Endothelial cell of umbilical vein (primary cell): ENCODE results near the gene MAPK1IP1L. TPM values are rescaled to one million over a fixed set of nuclear protein-coding genes. Genes with fewer than 3 reads are reported as not detected.

ENCODE experiments used
- BruUV-seq: library from RNA; stranded (reverse); fragments of 400-500 nt; replicated peaks from 2 replicates; lab custom pipeline; 2021; lab: Mats Ljungman, UMichigan
- CTCF ChIA-PET: fragments of 300-600, 350-600 bp; sonication (Branson Sonifier 250); formaldehyde crosslinking; loops from one replicate; lab custom pipeline; 2021; ENCODE audit warnings: antibody characterized with exemption, inconsistent platforms; lab: Charles Lee
- POLR2A ChIA-PET: fragments of 300-600, 350-600 bp; sonication (Branson Sonifier 250); formaldehyde crosslinking; loops from one replicate; lab custom pipeline; 2021; ENCODE audit warnings: antibody characterized with exemption, inconsistent platforms; lab: Charles Lee
- DNase-seq: peaks from one replicate; pipeline ENCODE4 v3.0.0-alpha.2; 2011; ENCODE audit warnings: low read depth, low spot score
- FAIRE-seq: peaks from 2 replicates; lab custom pipeline; 2011; peaks lifted over from hg19 to GRCh38; lab: Jason Lieb, UNC
- H2AFZ ChIP-seq: 2 replicates; pipeline ENCODE4 v1.6.0; 2012; ENCODE audit warnings: low read depth, low read length, control low read depth, inconsistent platforms
- H3K27ac ChIP-seq: 2 replicates; pipeline ENCODE4 v1.5.1; 2011; ENCODE audit warnings: low read depth, mild to moderate bottlenecking, control low read depth, low read length, moderate library complexity; ENCODE audit not compliant: insufficient read depth
- H3K27me3 ChIP-seq, 2 experiments: 2 replicates each; pipeline versions ENCODE4 v1.6.0 to v1.6.1; 2011; ENCODE audit warnings: low read length in 2 of 2, mixed read lengths in 1 of 2; ENCODE audit not compliant: control insufficient read depth in 2 of 2, insufficient read depth in 2 of 2
- H3K36me3 ChIP-seq, 2 experiments: 2 replicates in 1 of 2; 3 replicates in 1 of 2; pipeline ENCODE4 v1.5.1; 2011; ENCODE audit warnings: low read length in 2 of 2, mild to moderate bottlenecking in 1 of 2, moderate library complexity in 1 of 2; ENCODE audit not compliant: control insufficient read depth in 2 of 2, insufficient read depth in 2 of 2; ENCODE audit errors: extremely low read depth in 1 of 2
- H3K4me1 ChIP-seq: 3 replicates; pipeline ENCODE4 v1.5.1; 2011; ENCODE audit warnings: mild to moderate bottlenecking, low read length; ENCODE audit not compliant: control insufficient read depth, insufficient read depth; ENCODE audit errors: extremely low read depth
- H3K4me2 ChIP-seq: 2 replicates; pipeline ENCODE4 v1.6.1; 2011; ENCODE audit warnings: low read length, control low read depth, mixed read lengths; ENCODE audit not compliant: insufficient read depth
- H3K4me3 ChIP-seq, 3 experiments: fragments of 200-600 bp in 1 of 3; sonication (generic), shearing (Covaris generic) in 1 of 3; replicated peaks in 1 of 3; 2 replicates each; pipeline ENCODE4 v1.5.1; 2011 to 2016; ENCODE audit warnings: control low read depth in 3 of 3, low read length in 3 of 3, mild to moderate bottlenecking in 2 of 3, inconsistent platforms in 1 of 3, low read depth in 1 of 3, moderate library complexity in 1 of 3; ENCODE audit not compliant: insufficient read depth in 1 of 3
- H3K79me2 ChIP-seq: 2 replicates; pipeline ENCODE4 v1.6.0; 2012; ENCODE audit warnings: low read length, inconsistent platforms; ENCODE audit not compliant: control insufficient read depth, insufficient read depth
- H3K9ac ChIP-seq: replicated peaks from 2 replicates; pipeline ENCODE3; 2011; ENCODE audit warnings: low read length, control low read depth; ENCODE audit not compliant: insufficient read depth; ENCODE audit errors: extremely low read depth
- H3K9me1 ChIP-seq: replicated peaks from 3 replicates; pipeline ENCODE4 v1.6.0; 2011; ENCODE audit warnings: mild to moderate bottlenecking, low read length; ENCODE audit not compliant: control insufficient read depth, insufficient read depth; ENCODE audit errors: extremely low read depth
- H3K9me3 ChIP-seq: replicated peaks from 2 replicates; pipeline ENCODE4 v1.5.1; 2012; ENCODE audit warnings: low read length, inconsistent platforms; ENCODE audit not compliant: control insufficient read depth, insufficient read depth
- H4K20me1 ChIP-seq: replicated peaks from 2 replicates; pipeline ENCODE3; 2011; ENCODE audit warnings: mild to moderate bottlenecking, low read length; ENCODE audit not compliant: control insufficient read depth, insufficient read depth; ENCODE audit errors: extremely low read depth
- CTCF ChIP-seq, 2 donors: IDR thresholded peaks; 1 replicate in 1 of 2; 2 replicates in 1 of 2; pipeline ENCODE4 v1.5.1; 2011; ENCODE audit warnings: low read length in 2 of 2, mild to moderate bottlenecking in 2 of 2, moderate library complexity in 2 of 2, control low read depth in 1 of 2, inconsistent platforms in 1 of 2, low read depth in 1 of 2; ENCODE audit not compliant: insufficient read depth in 1 of 2; ENCODE audit errors: extremely low read depth in 1 of 2
- EZH2 ChIP-seq: IDR thresholded peaks from 2 replicates; pipeline ENCODE4 v1.6.1; 2012; ENCODE audit warnings: borderline replicate concordance, low read depth, mild to moderate bottlenecking, moderate library complexity, low read length, inconsistent platforms; ENCODE audit not compliant: severe bottlenecking
- FOS ChIP-seq: IDR thresholded peaks from 2 replicates; pipeline ENCODE4 v1.6.1; 2011; ENCODE audit warnings: mild to moderate bottlenecking, low read length, moderate library complexity, borderline replicate concordance; ENCODE audit not compliant: insufficient read depth
- GATA2 ChIP-seq: IDR thresholded peaks from 2 replicates; pipeline ENCODE4 v1.7.0; 2011; ENCODE audit warnings: low read depth, mild to moderate bottlenecking, moderate library complexity, mixed read lengths, low read length; ENCODE audit not compliant: insufficient read length, insufficient read depth
- JUN ChIP-seq: IDR thresholded peaks from 2 replicates; pipeline ENCODE4 v1.6.1; 2011; ENCODE audit warnings: borderline replicate concordance, low read depth; ENCODE audit not compliant: insufficient read length, insufficient read depth
- MAX ChIP-seq: IDR thresholded peaks from 2 replicates; pipeline ENCODE4 v1.6.1; 2011; ENCODE audit not compliant: insufficient read depth, insufficient read length
- MYC ChIP-seq: IDR thresholded peaks from one replicate; pipeline ENCODE4 v1.6.1; 2011; ENCODE audit warnings: mild to moderate bottlenecking, low read depth, low read length
- POLR2A ChIP-seq: IDR thresholded peaks from 2 replicates; pipeline ENCODE4 v1.6.1; 2012; ENCODE audit warnings: low read depth, mild to moderate bottlenecking, control low read depth, low read length
- POLR2AphosphoS5 ChIP-seq: IDR thresholded peaks from 2 replicates; pipeline ENCODE4 v1.6.1; 2012; ENCODE audit warnings: low read depth, mild to moderate bottlenecking, control low read depth, low read length, moderate library complexity; ENCODE audit not compliant: insufficient read depth
- dilution Hi-C: fragments of 300-500 bp; cut with MboI; formaldehyde crosslinking; loops from one replicate; pipeline ENCODE4 v1.15.0; 2019; ENCODE audit warnings: low sequenced_read_pairs; ENCODE audit not compliant: extremely low pct_ligation_motif_present
- intact Hi-C: fragments of 100-400 bp; cut with micrococcal nuclease; formaldehyde crosslinking; loops from one replicate; pipeline ENCODE4 v1.10.0; 2022
- polyA plus RNA-seq, 4 experiments: library from polyadenylated mRNA; depleted of rRNA in 3 of 4; stranded (reverse) in 3 of 4; unstranded in 1 of 4; fragments of >200 nt; gene quantifications; 2 replicates each; pipeline versions ENCODE4 v1.2.1 to v1.2.3, GENCODE V29; 2011 to 2012; ENCODE audit warnings: missing spikeins in 1 of 4
- total RNA-seq: library from RNA; stranded (reverse); gene quantifications from 2 replicates; pipeline ENCODE4 v1.2.3, GENCODE V29; 2021

The MAPK1IP1L gene
- total and polyA plus RNA-seq, 2 donors (not counting 3 experiments of a cell fraction or from before 2014, with no cell fraction given) = 129 to 208 TPM

GRCh38 chr14:55025948-55026347, 25.5 kb upstream of the MAPK1IP1L start:
- dilution Hi-C loops = no loop called here
- peak overlapping the region; percentile 61 for H3K27ac ChIP-seq
- no peaks in the 10 kb centered on the region for H3K9me1 ChIP-seq
- H3K36me3 ChIP-seq = no peaks in the 10 kb centered on the region
- FAIRE-seq (no peak), DNase-seq (no peak)
- intact Hi-C loops = loop anchor here (2.0 to 5.0 kb wide), 3 partner anchors 77 to 461 kb away; partner anchors contain the start of gene GCH1
- H3K4me1 ChIP-seq = peaks cover 26% of the 10 kb centered on the region
- TF ChIP-seq POLR2AphosphoS5 = no peak
- no peak for TF ChIP-seq FOS
- TF ChIP-seq GATA2 = no peak
- no peak for TF ChIP-seq CTCF (IDR thresholded peaks at IDR 0.05; ENCODE audit: extremely low read depth in 1 of 2, insufficient read depth in 1 of 2, low read depth in 1 of 2, low read length in 2 of 2)
- TF ChIP-seq EZH2 = no peak
- no peak for TF ChIP-seq MYC
- TF ChIP-seq POLR2A = no peak
- no peak for TF ChIP-seq JUN
- TF ChIP-seq MAX = no peak
- H3K4me2 ChIP-seq = peak overlapping the region; percentile 96
- peak overlapping the region; percentile 85 for H2AFZ ChIP-seq
- H3K9me3 ChIP-seq = no peaks in the 10 kb centered on the region
- H3K9ac ChIP-seq = peak overlapping the region; percentile 98
- H3K79me2 ChIP-seq = peaks cover 66% of the 10 kb centered on the region
- ChIA-PET CTCF (interaction anchor here (3.8 kb wide), 1 partner anchor 26 kb away, joined by 42 read pairs; the partner anchor contains the start of gene MAPK1IP1L), POLR2A (no interaction called here)
- BruUV-seq = no TSS peak
- no peaks in the 10 kb centered on the region for H4K20me1 ChIP-seq
- H3K4me3 ChIP-seq = peak overlapping the region in 2 of 3 experiments; percentile 86 to 96
- no peaks in the 10 kb centered on the region for H3K27me3 ChIP-seq
